ENCODE results near the gene C11orf65.

Gene C11orf65

DNA sequence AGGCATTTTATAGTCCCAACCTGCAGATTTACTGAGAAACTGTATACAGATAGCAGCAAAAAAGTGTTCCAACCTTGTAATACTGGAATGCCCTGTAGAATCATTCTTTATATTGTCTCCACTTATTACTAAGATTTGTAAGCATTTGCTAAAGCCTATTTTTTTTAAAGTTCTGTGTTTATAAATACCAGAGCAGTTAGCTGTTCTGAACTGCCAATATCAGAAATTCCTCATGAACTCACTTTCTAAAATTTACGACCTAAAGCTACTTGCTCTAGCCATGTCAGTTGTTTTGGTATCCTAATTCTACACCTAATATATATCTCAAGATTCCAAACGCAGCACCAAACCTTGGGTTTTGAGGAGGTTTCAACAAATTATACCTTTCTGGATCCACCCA lies 103.2 kb downstream of the C11orf65 start:
- no peak for DNase-seq

DNA sequence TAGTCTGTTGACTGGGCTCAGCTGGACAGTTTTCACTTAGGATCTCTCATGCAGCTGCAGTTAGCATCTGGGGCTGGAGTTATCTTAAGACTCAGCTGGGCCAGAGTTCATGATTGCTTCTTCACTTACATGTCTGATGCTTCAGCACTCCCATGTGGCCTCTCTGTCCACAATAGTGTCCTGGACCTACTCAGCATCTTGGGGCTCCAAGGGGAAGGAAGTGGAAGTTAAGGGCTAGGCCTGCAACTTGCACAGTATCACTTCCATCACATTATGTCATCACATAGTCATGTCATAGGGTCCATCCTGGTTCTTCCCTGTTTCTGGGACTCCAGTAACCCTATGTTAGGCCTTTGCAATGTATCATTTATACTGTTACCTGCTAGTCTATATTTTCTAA lies 115.9 kb downstream of the C11orf65 start:
- DNase-seq: no peak

GRCh38 chr11:108346451-108346850 lies 120.9 kb downstream of the C11orf65 start:
- DNase-seq: no peak

DNA sequence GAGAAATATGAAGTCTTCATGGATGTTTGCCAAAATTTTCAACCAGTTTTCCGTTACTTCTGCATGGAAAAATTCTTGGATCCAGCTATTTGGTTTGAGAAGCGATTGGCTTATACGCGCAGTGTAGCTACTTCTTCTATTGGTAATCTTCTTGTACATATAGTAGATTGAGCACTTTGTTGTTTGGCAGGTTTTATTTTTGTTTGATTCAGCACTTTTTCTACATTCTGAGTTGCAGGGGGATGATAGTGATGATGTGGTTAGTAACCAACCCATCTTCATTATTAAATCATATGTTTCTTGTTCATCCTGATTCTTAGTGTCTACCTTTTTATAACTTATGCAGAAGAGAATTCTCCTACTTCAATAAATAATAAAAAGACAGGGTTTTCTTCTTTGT lies 121.6 kb downstream of the C11orf65 start:
- no peak for DNase-seq

DNA sequence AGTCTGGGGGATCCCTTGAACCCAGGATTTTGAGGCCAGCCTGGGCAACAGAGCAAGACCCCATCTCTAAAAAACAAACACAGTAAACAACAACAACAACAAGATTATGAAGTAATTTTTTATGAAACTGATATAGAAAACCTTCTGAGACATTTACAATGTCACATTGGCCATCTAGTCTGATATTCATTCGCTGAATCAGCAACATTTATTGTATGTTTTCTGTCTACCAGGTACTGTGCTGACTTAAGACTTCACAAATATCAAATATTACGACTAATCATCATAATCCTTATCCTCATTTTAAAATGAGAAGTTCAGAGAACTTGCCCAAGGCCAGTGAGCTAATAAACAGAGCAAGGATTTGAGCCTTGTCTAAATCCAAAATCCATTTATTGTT lies 123.6 kb downstream of the C11orf65 start:
- DNase-seq: no peak

DNA sequence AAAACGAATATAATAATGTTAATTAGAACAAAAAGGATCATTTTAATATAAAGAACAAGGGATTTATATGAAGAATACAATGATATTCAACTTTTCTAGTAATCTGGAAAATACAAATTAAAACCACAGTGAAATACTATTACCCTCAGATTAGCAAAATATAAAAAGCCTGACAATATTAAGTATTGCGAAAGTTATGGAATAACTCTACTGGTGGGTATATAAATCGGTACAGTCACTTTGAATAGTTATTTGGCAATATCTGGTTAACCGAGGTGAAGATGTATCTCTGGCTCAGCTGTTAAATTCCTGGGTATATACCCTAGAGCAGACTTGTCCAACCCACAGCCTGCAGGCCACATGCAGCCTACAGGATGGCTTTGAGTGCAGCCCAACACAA lies 125.7 kb downstream of the C11orf65 start:
- DNase-seq: no peak

DNA sequence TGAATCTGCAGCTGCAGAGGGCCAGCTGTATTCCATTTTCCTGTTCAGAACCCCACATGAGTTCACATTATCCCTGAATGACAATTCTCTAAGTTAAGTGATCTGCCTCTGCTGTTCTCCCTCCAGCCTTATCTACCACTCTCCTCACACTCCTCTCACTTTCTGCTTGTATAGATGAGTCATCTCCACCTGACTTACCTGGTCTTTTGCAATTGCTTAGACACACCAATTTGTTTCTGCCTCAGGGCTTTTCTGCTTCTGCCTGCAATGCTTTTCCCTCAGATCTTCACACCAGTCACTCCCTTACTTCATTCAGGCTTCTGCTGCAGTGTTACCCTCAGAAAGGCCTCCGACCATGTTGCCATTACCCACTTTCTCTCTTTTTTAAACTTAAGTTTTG lies 126.4 kb downstream of the C11orf65 start:
- DNase-seq: no peak

GRCh38 chr11:108338750-108339149 lies 128.6 kb downstream of the C11orf65 start:
- no peak for DNase-seq

DNA sequence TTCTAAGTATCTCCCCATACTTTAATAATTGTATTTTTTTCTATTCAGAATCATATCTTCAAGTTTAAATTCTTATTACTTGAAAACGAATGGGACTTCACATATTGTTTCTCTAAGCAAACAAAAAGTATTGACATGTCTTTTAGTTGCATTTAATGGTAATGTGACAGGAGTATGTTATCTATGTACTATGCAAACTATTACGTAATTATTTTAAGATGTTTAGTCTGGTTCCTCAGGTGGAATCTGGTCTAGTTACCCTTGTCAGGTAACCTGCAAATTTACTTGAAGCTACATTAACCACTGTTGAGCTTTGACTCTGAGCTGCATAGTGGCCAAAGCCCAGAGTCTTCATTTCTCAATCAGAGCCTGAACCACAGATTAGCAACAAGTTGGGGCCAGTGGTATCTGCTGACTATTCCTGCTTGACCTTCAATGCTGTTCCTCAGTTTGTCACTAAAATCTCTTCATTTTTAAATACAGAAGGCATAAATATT lies 133.9 kb downstream of the C11orf65 start:
- DNase-seq: no peak
